T-helper 1 cell (primary cell): Measurements from ENCODE around the gene HTT-AS.

ENCODE experiments used
- DNase-seq, 5 donors: peaks; one replicate each; pipeline ENCODE4 v3.0.0-alpha.2; 2012 to 2020

HTT-AS gene

DNA sequence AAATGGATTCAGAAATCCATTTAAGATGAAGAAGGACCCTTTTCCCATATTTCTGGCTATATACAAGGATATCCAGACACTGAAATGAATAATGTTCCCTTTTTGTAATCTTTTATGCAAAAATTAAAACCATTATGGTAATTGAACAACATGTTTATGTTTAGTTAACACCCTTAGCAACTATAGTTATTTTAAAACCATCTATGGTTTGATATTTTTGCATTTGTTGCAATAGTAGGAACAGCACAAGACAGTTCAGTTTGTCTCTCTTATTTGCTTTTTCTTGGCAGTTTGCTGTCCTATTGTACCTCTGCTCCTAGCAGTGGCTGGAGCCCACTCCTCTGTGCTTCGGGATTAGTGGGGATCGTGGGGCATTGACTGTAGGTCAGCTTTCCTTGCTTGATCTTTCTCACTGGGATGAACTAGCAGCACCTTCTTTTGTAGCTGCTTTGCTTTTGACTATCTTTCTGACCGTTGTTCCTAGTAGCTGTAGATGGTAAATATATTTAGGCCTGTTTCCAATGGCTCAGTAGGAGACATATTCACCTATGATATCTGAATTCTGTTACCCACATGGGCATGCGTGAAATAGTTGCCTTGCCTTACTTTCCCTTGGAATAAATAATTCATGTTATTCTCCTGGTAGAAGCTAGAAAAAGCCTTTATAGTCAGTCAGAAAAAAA lies 12.9 kb upstream of the HTT-AS start:
- no peak for DNase-seq

DNA sequence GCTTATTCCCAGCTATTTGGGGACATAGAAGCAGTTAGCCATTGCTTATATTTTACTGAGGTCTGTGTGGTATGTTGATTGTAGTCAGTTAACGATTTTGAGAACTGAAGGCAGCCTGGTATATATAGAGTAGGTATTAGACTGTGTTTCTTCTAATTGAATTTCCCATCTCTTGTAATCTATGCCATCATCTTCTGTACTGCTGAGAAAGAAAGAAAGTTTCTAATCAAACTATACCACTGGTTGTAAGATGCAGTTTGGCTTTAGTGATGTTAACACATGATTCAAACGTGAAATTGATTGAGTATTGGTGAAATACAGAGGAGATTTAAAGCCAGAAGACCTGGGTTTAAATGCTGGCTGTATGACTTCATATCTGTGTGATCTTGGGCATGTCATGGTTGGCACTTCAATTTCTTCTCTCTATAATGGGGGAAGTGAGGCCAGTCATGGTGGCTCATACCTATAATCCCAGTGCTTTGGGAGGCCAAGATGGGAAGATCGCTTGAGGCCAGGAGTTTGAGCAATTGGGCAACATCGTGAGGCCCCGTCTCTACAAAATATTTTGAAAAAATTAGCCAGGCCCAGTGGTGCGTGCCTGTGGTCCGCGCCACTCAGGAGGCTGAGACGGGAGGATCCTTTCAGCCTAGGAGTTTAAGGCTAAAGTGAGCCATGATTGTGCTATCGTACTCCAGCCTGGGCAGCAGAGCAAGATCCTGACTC lies 11.8 kb upstream of the HTT-AS start:
- no peak for DNase-seq

DNA sequence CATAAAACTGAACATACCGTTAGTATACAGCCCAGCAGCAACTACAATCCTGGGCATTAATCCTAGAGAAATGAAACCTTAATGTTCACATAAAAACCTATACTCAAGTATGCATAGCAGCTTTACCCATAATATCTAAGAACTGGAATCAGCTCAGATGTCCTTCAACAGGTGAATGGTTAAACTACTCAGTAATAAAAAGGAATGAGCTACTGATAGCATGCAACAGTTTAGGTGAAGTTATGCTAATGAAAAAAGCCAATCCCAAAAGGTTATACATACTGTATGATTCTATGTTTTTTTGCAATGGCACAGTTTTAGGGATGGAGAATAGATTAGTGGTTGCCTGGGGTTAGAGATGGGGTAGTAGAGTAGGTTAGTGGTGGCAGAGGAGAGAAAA lies 9.4 kb upstream of the HTT-AS start:
- DNase-seq = no peak

DNA sequence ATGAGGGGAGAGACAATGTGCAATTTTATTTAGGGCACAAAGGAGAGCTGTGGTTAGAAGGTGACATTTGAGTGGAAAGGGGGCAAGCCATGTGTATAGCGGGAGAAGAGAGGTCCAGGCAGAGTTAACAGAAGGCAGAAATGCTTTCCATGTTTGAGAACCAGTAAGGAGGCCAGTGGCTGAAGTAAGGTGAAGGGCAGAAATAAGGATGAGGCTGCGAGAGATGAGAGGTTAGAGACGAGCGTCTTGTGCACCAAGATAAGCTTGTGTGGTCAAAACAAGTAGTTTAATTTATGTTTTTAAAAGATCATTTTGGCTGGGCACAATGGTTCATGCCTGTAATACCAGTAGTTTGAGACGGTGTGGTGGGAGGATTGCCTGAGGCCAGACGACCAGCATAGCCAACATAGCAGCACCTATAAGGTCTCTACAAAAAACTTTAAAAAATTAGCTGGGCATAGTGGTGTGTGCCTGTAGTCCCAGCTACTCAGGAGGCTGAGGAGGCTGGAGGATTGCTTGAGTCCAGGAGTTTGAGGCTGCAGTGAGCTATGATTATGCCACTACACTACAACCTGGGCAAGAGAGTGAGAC lies 8.7 kb upstream of the HTT-AS start:
- DNase-seq = no peak

DNA sequence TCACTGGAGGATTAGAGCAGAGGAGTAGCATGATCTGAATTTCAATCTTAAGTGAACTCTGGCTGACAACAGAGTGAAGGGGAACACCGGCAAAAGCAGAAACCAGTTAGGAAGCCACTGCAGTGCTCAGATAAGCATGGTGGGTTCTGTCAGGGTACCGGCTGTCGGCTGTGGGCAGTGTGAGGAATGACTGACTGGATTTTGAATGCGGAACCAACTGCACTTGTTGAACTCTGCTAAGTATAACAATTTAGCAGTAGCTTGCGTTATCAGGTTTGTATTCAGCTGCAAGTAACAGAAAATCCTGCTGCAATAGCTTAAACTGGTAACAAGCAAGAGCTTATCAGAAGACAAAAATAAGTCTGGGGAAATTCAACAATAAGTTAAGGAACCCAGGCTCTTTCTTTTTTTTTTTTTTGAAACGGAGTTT lies 5.4 kb upstream of the HTT-AS start:
- DNase-seq = no peak

DNA sequence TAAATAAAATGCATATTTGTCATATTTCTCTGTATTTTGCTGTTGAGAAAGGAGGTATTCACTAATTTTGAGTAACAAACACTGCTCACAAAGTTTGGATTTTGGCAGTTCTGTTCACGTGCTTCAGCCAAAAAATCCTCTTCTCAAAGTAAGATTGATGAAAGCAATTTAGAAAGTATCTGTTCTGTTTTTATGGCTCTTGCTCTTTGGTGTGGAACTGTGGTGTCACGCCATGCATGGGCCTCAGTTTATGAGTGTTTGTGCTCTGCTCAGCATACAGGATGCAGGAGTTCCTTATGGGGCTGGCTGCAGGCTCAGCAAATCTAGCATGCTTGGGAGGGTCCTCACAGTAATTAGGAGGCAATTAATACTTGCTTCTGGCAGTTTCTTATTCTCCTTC lies 3.5 kb upstream of the HTT-AS start:
- DNase-seq = peak in 1 of 5 donors; percentile 34

DNA sequence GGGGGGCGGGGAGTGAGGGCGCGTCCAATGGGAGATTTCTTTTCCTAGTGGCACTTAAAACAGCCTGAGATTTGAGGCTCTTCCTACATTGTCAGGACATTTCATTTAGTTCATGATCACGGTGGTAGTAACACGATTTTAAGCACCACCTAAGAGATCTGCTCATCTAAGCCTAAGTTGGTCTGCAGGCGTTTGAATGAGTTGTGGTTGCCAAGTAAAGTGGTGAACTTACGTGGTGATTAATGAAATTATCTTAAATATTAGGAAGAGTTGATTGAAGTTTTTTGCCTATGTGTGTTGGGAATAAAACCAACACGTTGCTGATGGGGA lies 1.3 kb upstream of the HTT-AS start:
- DNase-seq = no peak

DNA sequence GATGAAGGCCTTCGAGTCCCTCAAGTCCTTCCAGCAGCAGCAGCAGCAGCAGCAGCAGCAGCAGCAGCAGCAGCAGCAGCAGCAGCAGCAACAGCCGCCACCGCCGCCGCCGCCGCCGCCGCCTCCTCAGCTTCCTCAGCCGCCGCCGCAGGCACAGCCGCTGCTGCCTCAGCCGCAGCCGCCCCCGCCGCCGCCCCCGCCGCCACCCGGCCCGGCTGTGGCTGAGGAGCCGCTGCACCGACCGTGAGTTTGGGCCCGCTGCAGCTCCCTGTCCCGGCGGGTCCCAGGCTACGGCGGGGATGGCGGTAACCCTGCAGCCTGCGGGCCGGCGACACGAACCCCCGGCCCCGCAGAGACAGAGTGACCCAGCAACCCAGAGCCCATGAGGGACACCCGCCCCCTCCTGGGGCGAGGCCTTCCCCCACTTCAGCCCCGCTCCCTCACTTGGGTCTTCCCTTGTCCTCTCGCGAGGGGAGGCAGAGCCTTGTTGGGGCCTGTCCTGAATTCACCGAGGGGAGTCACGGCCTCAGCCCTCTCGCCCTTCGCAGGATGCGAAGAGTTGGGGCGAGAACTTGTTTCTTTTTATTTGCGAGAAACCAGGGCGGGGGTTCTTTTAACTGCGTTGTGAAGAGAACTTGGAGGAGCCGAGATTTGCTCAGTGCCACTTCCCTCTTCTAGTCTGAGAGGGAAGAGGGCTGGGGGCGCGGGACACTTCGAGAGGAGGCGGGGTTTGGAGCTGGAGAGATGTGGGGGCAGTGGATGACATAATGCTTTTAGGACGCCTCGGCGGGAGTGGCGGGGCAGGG lies 711 bp upstream of the HTT-AS start:
- DNase-seq = peak in 4 of 5 donors; percentile 19 to 41 (median 28)

DNA sequence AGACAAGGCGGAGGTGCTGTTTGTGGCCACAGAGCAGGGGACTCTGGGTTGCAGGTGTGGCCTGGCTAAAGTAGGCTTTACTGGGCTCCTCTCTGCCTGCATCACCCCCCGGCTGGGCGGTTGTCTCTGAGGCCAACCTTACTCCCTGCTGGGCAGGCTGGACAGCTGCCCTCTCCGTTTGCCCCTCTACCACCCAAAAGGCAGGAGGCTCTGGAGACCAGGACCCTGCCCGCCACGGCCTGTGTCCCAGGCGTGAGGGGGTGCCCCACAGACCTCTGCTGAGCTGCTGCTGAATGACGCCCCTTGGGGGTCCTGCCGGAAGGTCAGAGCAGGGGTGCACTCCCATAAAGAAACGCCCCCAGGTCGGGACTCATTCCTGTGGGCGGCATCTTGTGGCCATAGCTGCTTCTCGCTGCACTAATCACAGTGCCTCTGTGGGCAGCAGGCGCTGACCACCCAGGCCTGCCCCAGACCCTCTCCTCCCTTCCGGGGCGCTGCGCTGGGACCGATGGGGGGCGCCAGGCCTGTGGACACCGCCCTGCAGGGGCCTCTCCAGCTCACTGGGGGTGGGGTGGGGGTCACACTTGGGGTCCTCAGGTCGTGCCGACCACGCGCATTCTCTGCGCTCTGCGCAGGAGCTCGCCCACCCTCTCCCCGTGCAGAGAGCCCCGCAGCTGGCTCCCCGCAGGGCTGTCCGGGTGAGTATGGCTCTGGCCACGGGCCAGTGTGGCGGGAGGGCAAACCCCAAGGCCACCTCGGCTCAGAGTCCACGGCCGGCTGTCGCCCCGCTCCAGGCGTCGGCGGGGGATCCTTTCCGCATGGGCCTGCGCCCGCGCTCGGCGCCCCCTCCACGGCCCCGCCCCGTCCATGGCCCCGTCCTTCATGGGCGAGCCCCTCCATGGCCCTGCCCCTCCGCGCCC lies 920 bp downstream of the HTT-AS start:
- DNase-seq = peak in 1 of 5 donors; percentile 8

DNA sequence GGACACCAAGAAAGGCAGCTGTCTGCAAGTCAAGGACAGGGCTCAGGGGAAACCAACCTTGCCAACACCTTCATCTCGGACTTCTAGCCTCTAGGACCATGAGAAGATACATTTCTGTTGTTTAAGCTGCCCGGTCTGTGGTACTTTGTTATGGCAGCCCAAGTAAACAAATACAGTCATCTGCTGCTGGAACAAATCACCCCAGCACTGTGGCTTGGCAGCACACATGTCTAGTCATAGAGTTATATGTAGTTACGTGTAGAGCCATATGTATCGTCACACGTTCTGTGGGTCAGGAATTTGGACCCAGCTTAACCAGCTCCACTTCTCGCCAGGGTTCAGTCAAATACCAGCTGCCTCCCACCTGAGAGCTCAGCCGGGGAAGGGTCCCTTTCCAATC lies 2.5 kb downstream of the HTT-AS start:
- no peak for DNase-seq

DNA sequence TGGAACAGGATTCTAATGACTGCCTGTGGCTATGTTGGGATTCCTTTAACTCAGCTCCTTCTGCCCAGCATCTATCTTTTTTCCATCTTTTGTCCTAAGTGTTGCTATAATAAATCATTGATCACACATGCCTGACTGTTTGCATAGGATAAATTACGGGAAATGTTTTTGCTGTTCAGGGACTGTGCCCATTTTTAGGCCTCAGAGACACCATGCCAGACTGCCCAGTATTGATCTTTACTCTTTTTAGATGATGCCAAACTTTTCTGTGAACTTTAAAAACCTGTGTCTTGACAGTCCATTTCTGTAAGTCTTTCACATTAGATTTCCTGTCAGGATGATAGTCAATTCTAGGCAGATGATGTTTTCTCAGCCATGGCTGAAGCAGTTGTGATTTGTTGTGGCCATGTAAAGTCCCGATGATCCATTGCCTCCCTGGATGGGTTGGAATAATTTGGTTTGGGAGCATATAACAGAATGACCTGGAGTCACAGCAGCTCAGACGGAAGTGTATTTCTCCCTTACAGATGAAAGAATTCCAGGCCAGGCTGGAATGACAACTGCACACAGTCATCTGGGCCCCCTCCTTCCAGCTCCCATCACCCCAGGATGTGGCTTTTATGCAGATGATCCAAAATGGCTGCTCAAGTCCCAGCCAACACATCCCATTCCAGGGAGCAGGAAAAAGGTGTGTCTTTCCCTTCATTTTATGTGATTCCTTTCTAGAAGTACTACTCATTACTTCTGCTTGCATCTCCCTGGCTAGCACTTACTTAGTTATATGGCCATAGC lies 3.4 kb downstream of the HTT-AS start:
- DNase-seq = no peak

DNA sequence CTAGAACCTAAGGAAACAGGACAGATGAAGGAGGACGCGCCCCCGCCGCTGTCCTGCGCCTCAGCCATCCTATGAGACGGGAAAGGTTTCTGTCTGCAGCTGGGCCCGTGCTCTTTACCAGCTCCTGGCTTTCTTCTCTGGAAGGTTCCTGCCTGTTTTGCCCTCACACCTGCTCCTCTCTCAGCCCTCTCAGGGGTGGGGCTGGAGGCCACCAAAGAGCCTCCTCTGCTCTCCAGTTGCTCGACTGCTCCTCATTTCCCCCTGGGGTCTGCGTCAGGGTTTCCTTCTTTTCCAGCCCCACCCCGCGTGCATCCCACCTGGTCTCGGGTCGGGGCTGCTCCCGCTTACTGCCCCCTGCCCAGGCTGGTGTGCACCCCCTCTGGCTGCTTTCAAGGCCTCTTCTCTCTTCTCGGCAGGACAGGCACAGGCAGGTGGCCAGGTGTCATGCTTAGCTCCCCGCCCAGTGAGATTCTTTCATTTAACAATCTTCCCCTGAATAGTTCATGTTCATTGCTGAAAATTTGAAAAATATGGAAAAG lies 4.6 kb downstream of the HTT-AS start:
- DNase-seq = no peak

DNA sequence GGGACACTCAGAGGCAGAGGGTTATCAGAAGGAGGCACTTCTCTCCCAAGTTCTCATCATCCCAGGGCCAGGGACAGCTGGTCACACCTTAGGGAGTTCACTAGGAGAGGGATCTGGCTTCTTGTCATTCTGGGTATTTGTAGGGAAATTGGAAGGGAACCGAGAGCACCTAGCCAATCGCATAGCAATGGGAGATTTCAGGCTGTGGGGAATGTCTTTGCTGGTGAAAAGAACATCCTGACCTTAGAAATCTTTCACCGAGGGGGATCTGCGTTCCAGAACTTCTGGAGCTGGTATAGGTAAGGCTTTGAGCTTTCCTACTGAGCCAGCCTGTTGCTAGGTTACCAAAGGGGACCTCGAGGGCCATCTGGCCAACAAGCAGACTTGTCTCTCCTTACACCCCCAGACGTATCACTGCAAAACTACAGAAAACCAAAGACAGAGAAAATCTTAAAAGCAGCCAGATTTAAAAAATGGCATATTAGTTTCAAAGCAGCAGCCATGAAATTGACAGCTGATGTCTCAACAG lies 6.8 kb downstream of the HTT-AS start:
- no peak for DNase-seq

DNA sequence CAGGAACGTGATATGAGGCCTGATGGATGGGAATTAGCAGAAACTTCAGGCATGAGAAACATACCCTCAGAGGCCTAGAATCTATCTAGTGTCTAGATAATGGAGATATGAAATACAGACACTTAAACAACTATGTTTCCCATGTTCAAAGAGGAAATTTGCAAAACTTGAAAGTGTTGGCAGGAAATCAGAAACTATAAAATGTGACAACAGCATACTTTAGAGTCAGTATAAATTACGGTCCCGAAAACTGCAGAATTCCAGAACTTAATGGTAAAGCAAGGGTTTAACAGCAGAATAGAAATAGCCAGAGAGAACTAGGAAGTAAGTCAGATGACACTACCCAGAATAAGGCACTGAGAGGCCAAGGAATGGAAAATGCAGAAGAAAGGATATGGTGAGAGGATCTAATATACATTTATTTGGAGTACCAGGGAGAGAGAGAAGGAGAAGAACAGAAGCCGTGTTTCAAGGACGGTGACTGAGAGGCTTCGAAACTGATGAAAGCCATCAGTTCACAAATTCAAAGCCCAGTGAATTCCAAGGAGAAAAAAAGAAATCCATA lies 7.4 kb downstream of the HTT-AS start:
- no peak for DNase-seq

DNA sequence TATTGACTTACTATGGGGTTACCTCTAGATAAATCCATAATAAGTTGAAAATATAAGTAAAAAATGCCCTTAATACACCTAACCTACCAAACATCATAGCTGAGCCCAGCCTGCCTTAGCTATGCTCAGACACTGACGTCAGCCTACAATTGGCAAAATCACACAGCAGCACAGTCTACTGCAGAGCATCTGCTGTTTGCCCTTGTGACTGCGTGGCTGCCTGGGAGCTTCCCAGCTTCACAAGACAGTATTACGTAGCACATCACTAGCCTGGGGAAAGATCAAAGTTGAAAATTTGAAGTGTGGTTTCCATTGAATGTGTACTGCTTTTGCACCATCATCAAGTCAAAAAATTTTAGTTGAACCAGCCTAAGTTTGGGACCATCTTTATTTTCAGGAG lies 8.8 kb downstream of the HTT-AS start:
- no peak for DNase-seq

DNA sequence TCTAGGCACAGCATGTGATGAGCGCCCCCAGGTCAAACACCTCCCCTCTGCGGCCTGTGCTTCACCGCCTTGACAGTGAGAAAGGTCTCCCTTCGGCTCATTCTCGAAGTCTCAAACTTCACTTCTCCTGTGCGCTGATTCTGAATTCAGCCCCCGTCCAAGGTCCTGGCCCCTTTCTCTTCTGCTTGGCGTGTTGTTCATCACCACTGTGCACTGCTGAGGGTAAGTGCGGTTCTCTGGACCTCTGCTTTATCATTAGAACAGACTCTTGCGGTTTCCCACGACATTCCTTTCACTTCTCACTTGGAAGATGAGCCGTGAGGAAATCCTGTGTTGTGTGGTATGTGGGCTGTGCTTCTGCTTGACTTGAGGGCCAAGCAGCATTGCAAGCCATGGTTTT lies 11.9 kb downstream of the HTT-AS start:
- no peak for DNase-seq

DNA sequence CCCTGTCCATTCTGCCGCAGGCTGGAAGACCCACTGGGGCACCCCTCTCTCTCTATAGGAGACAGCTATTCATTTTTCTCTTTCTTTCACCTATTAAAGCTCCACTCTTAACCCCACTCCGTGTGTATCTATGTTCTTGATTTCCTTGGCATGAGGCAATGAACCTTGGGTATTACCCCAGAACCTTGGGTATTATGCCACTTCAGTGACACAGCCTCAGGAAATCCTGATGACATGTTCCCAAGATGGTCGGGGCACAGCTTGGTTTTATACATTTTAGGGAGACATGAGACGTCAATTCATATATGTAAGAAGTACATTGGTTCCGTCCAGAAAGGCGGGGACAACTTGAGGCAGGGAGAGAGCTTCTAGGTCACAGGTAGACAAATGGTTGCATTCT lies 13.4 kb downstream of the HTT-AS start:
- no peak for DNase-seq

DNA sequence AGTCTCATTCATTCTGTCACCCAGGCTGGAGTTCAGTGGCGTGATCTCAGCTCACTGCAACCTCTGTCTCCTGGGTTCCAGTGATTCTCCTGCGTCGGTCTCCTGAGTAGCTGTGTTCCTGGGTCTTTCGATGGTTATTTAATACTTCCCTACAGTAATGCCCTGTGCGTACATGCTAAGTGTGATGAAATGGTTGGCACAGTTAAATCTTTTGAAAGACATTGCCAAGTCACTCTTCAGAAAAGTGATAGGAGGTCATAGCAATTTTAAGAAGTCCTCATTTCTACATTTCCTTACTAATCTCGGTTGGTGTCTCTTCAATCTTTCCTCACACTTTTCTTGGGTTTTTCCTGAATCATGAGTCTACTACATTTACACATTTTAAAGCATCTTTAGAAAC lies 14.4 kb downstream of the HTT-AS start:
- DNase-seq = no peak

DNA sequence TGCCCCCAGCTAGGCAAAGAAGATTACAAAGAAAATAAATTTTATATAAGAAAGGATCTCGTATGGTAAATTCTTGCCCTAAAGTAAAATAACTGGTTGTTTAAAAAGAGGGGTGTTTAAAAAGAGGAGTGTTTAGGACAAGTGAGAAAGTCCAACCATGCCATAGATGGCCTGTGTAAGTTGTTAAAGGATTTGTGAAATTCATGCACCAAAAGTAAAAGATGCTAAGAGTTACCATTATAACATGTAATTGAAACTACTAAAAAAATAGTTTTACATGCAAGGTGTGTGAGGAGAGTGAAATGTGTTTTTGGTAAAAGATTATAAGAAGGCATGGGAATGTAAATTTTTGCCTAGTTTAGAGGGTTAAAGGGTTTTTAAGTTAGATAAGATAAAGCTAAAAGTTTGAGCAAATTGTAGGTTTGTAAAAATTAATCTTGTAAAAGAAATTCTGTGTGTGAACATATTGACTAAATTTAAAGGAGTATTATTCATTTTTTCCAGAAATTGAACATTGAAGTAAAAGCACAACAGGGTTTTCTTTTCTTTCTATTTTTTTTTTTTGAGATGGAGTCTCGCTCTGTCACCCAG lies 20.1 kb downstream of the HTT-AS start:
- DNase-seq = no peak
